DMS114 treated with DMSO at 0.1 percent for 48 hours (cell line): ENCODE data around the gene HLA-E.
"Not testable (repeated sequence)": the region's sequence is repeated elsewhere in the genome, so short reads cannot be mapped to it uniquely, and the experiment has no call there.

Experiments
- DNase-seq: peaks from one replicate; lab custom pipeline; 2025; ENCODE audit not compliant: unreplicated experiment; lab: John Stamatoyannopoulos, UW

Gene HLA-E

GRCh38 chr6:30480536-30481156 is 8.7 kb upstream of the HLA-E start:
- DNase-seq = peak; percentile 62

GRCh38 chr6:30481211-30481964 is 7.9 kb upstream of the HLA-E start:
- peak; percentile 49 for DNase-seq

GRCh38 chr6:30481965-30482644 is 7.2 kb upstream of the HLA-E start:
- peak; percentile 78 for DNase-seq

GRCh38 chr6:30483677-30484279 is 5.5 kb upstream of the HLA-E start:
- DNase-seq = peak; percentile 78

- no peak for DNase-seq
Measured at GRCh38 chr6:30485236-30485635, 4.1 kb upstream of the HLA-E start.

- no peak for DNase-seq
Measured at GRCh38 chr6:30487926-30488325, 1.4 kb upstream of the HLA-E start.

- not testable (repeated sequence) for DNase-seq
Measured at GRCh38 chr6:30488697-30489080, 620 bp upstream of the HLA-E start.

- DNase-seq = peak; percentile 47
Measured at GRCh38 chr6:30490026-30490876, 942 bp downstream of the HLA-E start.

GRCh38 chr6:30491291-30491953 is 2.1 kb downstream of the HLA-E start:
- DNase-seq = not testable (repeated sequence)

GRCh38 chr6:30491991-30492952 is 3.0 kb downstream of the HLA-E start:
- no peak for DNase-seq

GRCh38 chr6:30493643-30494250 is 4.4 kb downstream of the HLA-E start:
- DNase-seq = no peak

GRCh38 chr6:30494291-30494861 is 5.1 kb downstream of the HLA-E start:
- no peak for DNase-seq

GRCh38 chr6:30495060-30495459 is 5.8 kb downstream of the HLA-E start:
- DNase-seq = not testable (repeated sequence)

GRCh38 chr6:30495993-30496392 is 6.7 kb downstream of the HLA-E start:
- DNase-seq = no peak

GRCh38 chr6:30497261-30497599 is 7.9 kb downstream of the HLA-E start:
- DNase-seq = not testable (repeated sequence)

GRCh38 chr6:30497714-30498113 is 8.4 kb downstream of the HLA-E start:
- no peak for DNase-seq

GRCh38 chr6:30498705-30499104 is 9.4 kb downstream of the HLA-E start:
- DNase-seq = not testable (repeated sequence)
